Mucosa of descending colon (tissue), 3 donors: ENCODE results near the gene PAK1IP1. TPM values are rescaled to one million over a fixed set of nuclear protein-coding genes. Genes with fewer than 3 reads are reported as not detected.
"Not testable (repeated sequence)": the region's sequence is repeated elsewhere in the genome, so short reads cannot be mapped to it uniquely, and the experiment has no call there.

Experiments used
- ATAC-seq: fragments of 200-7000 bp; cut with Tn5 transposase; one replicate; pipeline ENCODE4 v1.9.1; 2020; ENCODE audit warnings: mild to moderate bottlenecking, moderate library complexity
- DNase-seq, 3 donors: peaks; one replicate each; pipeline ENCODE4 v3.0.0-alpha.2; 2020
- H3K36me3 ChIP-seq: fragments of 200-600 bp; one replicate; pipeline ENCODE4 v1.8.0; 2021; ENCODE audit warnings: low read depth, mild to moderate bottlenecking
- H3K4me1 ChIP-seq: fragments of 200-600 bp; one replicate; pipeline ENCODE4 v1.8.0; 2021; ENCODE audit warnings: low read depth, mild to moderate bottlenecking
- H3K4me3 ChIP-seq: fragments of 200-600 bp; one replicate; pipeline ENCODE4 v1.8.0; 2021; ENCODE audit warnings: mild to moderate bottlenecking
- H3K9me3 ChIP-seq: fragments of 200-600 bp; one replicate; pipeline ENCODE4 v1.8.0; 2021; ENCODE audit warnings: mild to moderate bottlenecking
- CTCF ChIP-seq: fragments of 200-600 bp; IDR thresholded peaks from one replicate; pipeline ENCODE4 v1.8.0; 2022; ENCODE audit warnings: antibody characterized with exemption, mild to moderate bottlenecking
- intact Hi-C, 2 donors: fragments of 100-400 bp; cut with DNase I in 1 of 2; cut with micrococcal nuclease in 1 of 2; formaldehyde crosslinking; loops; one replicate each; pipeline versions ENCODE4 v1.11.0 to v1.11.1; 2022; cut with DNase I, micrococcal nuclease
- total RNA-seq, 3 donors: library from RNA; stranded (reverse); fragmentation: NEBNext Ultra II Directional in 2 of 3; extraction: Animal tissue kit (Norgen Biotek cat#: 25700) in 2 of 3; gene quantifications; one replicate each; pipeline versions ENCODE4 v1.2.1 to v1.2.4, GENCODE V29; 2021 to 2023
- donor health status: DM: no; HTN: no; CAD: no; lungs with moderate emphysema.
- donor health status: DM: no; HTN: no; CAD: no.
- donor health status: DM: no; HTN: yes; CAD: no.

Gene PAK1IP1
- total RNA-seq, 3 donors from 2014 or later = 5.8 to 12.5 (median 9.8) TPM

DNA sequence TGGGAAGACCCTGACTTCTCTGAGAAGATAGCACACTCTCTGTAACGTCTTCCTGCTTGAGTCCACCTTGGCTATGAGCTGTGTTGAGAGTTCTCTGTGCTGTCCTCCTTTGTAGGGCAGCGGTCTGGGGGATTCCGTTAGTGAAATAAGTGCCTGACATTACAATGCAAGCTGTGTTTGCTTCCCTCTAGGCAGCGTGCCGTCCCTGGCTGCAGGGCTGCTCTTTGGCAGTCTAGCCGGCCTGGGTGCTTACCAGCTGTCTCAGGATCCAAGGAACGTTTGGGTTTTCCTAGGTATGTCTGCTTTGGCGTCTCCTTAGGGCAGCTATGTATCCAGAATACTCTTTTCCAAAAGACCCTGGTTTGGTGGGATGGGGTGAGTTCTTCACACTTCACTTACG is 30.9 kb downstream of the PAK1IP1 start:
- H3K4me1 ChIP-seq = peaks cover 13% of the 10 kb centered on the region
- H3K36me3 ChIP-seq = no peaks in the 10 kb centered on the region
- intact Hi-C loops = no loop called here
- H3K4me3 ChIP-seq = no peak overlapping the region
- H3K9me3 ChIP-seq = no peaks in the 10 kb centered on the region
- TF ChIP-seq CTCF = no peak
- no peak for ATAC-seq
- DNase-seq = no peak

GRCh38 chr6:10730254-10730653 is 35.5 kb downstream of the PAK1IP1 start:
- Histone ChIP-seq H3K4me1 (no peaks in the 10 kb centered on the region), H3K9me3 (no peaks in the 10 kb centered on the region), H3K4me3 (no peak overlapping the region), H3K36me3 (no peaks in the 10 kb centered on the region)
- DNase-seq (no peak), ATAC-seq (no peak)
- intact Hi-C loops = no loop called here
- TF ChIP-seq CTCF = no peak

DNA sequence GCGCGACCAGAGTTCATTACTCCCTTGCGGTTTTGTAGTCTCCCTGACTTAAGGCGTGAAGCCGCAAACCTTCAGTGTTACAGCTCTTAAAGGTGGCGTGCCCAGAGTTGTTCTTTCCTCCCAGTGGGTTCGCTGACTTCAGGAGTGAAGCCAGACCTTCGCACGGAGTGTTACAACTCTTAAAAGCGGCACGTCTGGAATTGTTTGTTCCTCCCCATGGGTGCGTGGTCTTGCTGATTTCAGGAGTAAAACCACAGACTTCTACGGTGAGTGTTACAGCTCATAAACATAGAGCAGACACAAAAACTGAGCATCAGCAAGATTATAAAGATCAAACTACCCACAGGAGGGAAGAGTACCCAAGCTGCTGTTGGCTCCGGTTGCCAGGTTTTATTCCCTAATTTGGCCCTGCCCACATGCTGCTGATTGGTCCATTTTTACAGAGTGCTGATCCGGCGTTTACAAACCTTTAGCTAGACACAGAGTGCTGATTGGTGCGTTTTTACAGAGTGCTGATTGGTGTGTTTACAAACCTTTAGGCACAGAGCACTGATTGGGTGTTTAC is 38.5 kb downstream of the PAK1IP1 start:
- ATAC-seq (no peak), DNase-seq (no peak)
- Histone ChIP-seq H3K9me3 (no peaks in the 10 kb centered on the region), H3K36me3 (no peaks in the 10 kb centered on the region), H3K4me1 (no peaks in the 10 kb centered on the region), H3K4me3 (no peak overlapping the region)
- intact Hi-C loops = no loop called here
- TF ChIP-seq CTCF = no peak

GRCh38 chr6:10733863-10734262 is 39.1 kb downstream of the PAK1IP1 start:
- Histone ChIP-seq H3K36me3 (no peaks in the 10 kb centered on the region), H3K4me3 (no peak overlapping the region), H3K9me3 (no peaks in the 10 kb centered on the region), H3K4me1 (no peaks in the 10 kb centered on the region)
- TF ChIP-seq CTCF = no peak
- no peak for ATAC-seq
- DNase-seq = no peak
- intact Hi-C loops = no loop called here

- intact Hi-C loops = no loop called here
- Histone ChIP-seq H3K4me3 (no peak overlapping the region), H3K36me3 (no peaks in the 10 kb centered on the region), H3K9me3 (no peaks in the 10 kb centered on the region), H3K4me1 (no peaks in the 10 kb centered on the region)
- TF ChIP-seq CTCF = no peak
- DNase-seq (no peak), ATAC-seq (no peak)
Measured at GRCh38 chr6:10736731-10737130, 42.0 kb downstream of the PAK1IP1 start.

- no peak for DNase-seq
- no peaks in the 10 kb centered on the region for H3K4me1 ChIP-seq
- ATAC-seq = no peak
- intact Hi-C loops = no loop called here
- H3K36me3 ChIP-seq = no peaks in the 10 kb centered on the region
- H3K4me3 ChIP-seq = no peak overlapping the region
- TF ChIP-seq CTCF = no peak
- H3K9me3 ChIP-seq = no peaks in the 10 kb centered on the region
Measured at GRCh38 chr6:10740061-10740460, 45.3 kb downstream of the PAK1IP1 start.

- ATAC-seq, H3K9me3 ChIP-seq, intact Hi-C loops, H3K36me3 ChIP-seq, H3K4me3 ChIP-seq, H3K4me1 ChIP-seq, DNase-seq: not testable (repeated sequence)
Measured at GRCh38 chr6:10741643-10742042, 46.9 kb downstream of the PAK1IP1 start.
